ENCODE measurements around the gene MYO1E. TPM values are rescaled to one million over a fixed set of nuclear protein-coding genes. Genes with fewer than 3 reads are reported as not detected.

Gene MYO1E
- total and polyA plus RNA-seq, 7 donors, result 20.6 to 92.2 (median 32.1) TPM

GRCh38 chr15:59259137-59259943 is 113.3 kb downstream of the MYO1E start:
- Histone ChIP-seq H3K27ac (no peak overlapping the region), H3K9me3 (no peaks in the 10 kb centered on the region), H3K4me1 (no peaks in the 10 kb centered on the region), H3K27me3 (no peaks in the 10 kb centered on the region), H3K4me3 (no peak overlapping the region), H3K36me3 (peaks cover 0 to 24% (median 0%) of the 10 kb centered on the region in 4 donors)
- intact Hi-C loops (cut with DNase I), result no loop called here
- DNase-seq, result no peak
- TF ChIP-seq EP300 (IDR thresholded peaks at IDR 0.05), result no peak
- TF ChIP-seq CTCF (IDR thresholded peaks at IDR 0.05), result no peak
- TF ChIP-seq POLR2AphosphoS5 (IDR thresholded peaks at IDR 0.05), result no peak
- no peak for TF ChIP-seq POLR2A (IDR thresholded peaks at IDR 0.05)
- 86 to 93% methylated on average over 5 of the region's 5 CpGs for WGBS, 2 donors

GRCh38 chr15:59258317-59258716 is 114.4 kb downstream of the MYO1E start:
- no peaks in the 10 kb centered on the region for H3K9me3 ChIP-seq
- TF ChIP-seq POLR2A (IDR thresholded peaks at IDR 0.05) (no peak), CTCF (IDR thresholded peaks at IDR 0.05) (no peak), POLR2AphosphoS5 (IDR thresholded peaks at IDR 0.05) (no peak), EP300 (IDR thresholded peaks at IDR 0.05) (no peak)
- H3K36me3 ChIP-seq, result peaks cover 0 to 28% (median 0%) of the 10 kb centered on the region in 4 donors
- DNase-seq, result no peak
- H3K4me1 ChIP-seq, result no peaks in the 10 kb centered on the region
- 50 to 67% methylated on average over 4 of the region's 4 CpGs for WGBS, 2 donors
- no peak overlapping the region for H3K27ac ChIP-seq
- H3K4me3 ChIP-seq, result no peak overlapping the region
- intact Hi-C loops (cut with DNase I), result no loop called here
- H3K27me3 ChIP-seq, result no peaks in the 10 kb centered on the region

GRCh38 chr15:59257140-59257539 is 115.5 kb downstream of the MYO1E start:
- Histone ChIP-seq H3K27ac (no peak overlapping the region), H3K36me3 (peaks cover 0 to 28% (median 0%) of the 10 kb centered on the region in 4 donors), H3K27me3 (no peaks in the 10 kb centered on the region), H3K9me3 (no peaks in the 10 kb centered on the region), H3K4me1 (no peaks in the 10 kb centered on the region), H3K4me3 (no peak overlapping the region)
- DNase-seq, result no peak
- intact Hi-C loops (cut with DNase I), result no loop called here
- TF ChIP-seq EP300 (IDR thresholded peaks at IDR 0.05) (no peak), CTCF (IDR thresholded peaks at IDR 0.05) (no peak), POLR2AphosphoS5 (IDR thresholded peaks at IDR 0.05) (no peak), POLR2A (IDR thresholded peaks at IDR 0.05) (no peak)
- WGBS, 2 donors, result 70 to 72% methylated on average over 4 of the region's 4 CpGs

- H3K4me3 ChIP-seq, result no peak overlapping the region
- WGBS, 2 donors, result 19 to 64% methylated on average over 8 of the region's 8 CpGs
- no peaks in the 10 kb centered on the region for H3K9me3 ChIP-seq
- no peak for DNase-seq
- H3K27ac ChIP-seq, result no peak overlapping the region
- intact Hi-C loops (cut with DNase I), result no loop called here
- no peak for TF ChIP-seq POLR2AphosphoS5 (IDR thresholded peaks at IDR 0.05)
- no peak for TF ChIP-seq EP300 (IDR thresholded peaks at IDR 0.05)
- TF ChIP-seq POLR2A (IDR thresholded peaks at IDR 0.05), result no peak
- no peak for TF ChIP-seq CTCF (IDR thresholded peaks at IDR 0.05)
- no peaks in the 10 kb centered on the region for H3K4me1 ChIP-seq
- peaks cover 0 to 28% (median 0%) of the 10 kb centered on the region in 4 donors for H3K36me3 ChIP-seq
- no peaks in the 10 kb centered on the region for H3K27me3 ChIP-seq
Observed at GRCh38 chr15:59256482-59256881, 116.2 kb downstream of the MYO1E start.

Data from sigmoid colon (tissue), 7 donors.